ENCODE results near the gene GRM7.

DNA sequence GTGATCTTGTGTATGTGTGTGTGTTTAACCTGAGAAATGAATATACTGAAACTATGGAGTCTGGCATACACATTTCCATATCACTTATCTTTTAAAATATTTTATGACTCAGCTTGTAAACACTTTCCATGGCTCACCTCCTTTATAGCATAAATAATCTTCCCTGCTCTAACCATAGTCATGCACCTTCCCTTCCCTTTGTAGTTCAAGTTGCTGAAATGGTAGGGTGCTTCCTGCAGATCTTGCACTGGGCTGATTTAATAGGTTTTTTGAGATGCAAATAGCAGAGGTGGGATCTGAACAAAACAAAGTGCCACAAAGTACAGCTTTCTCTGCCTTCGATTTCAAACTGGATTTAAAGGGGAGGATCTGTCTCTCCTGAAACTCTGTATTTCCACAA, 928.0 kb downstream of the GRM7 start:
- TF ChIP-seq, protein P1, sequence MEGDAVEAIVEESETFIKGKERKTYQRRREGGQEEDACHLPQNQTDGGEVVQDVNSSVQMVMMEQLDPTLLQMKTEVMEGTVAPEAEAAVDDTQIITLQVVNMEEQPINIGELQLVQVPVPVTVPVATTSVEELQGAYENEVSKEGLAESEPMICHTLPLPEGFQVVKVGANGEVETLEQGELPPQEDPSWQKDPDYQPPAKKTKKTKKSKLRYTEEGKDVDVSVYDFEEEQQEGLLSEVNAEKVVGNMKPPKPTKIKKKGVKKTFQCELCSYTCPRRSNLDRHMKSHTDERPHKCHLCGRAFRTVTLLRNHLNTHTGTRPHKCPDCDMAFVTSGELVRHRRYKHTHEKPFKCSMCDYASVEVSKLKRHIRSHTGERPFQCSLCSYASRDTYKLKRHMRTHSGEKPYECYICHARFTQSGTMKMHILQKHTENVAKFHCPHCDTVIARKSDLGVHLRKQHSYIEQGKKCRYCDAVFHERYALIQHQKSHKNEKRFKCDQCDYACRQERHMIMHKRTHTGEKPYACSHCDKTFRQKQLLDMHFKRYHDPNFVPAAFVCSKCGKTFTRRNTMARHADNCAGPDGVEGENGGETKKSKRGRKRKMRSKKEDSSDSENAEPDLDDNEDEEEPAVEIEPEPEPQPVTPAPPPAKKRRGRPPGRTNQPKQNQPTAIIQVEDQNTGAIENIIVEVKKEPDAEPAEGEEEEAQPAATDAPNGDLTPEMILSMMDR (IDR thresholded peaks at IDR 0.05), result no peak
- TF ChIP-seq POLR2A (IDR thresholded peaks at IDR 0.05), result no peak

Measured in adrenal gland (tissue), 5 donors.